HG02759 (cell line): Measurements from ENCODE around the gene SPON1.
"Not testable (repeated sequence)": the region's sequence is repeated elsewhere in the genome, so short reads cannot be mapped to it uniquely, and the experiment has no call there.

ENCODE experiments used
- ATAC-seq: cut with Tn5 transposase; IDR thresholded peaks from one replicate; pipeline ENCODE4 v1.9.1; 2021; ENCODE audit warnings: mild to moderate bottlenecking, moderate library complexity; ENCODE audit not compliant: unreplicated experiment

Gene SPON1

GRCh38 chr11:14075118-14076078 lies 112.9 kb downstream of the SPON1 start:
- ATAC-seq: no peak

DNA sequence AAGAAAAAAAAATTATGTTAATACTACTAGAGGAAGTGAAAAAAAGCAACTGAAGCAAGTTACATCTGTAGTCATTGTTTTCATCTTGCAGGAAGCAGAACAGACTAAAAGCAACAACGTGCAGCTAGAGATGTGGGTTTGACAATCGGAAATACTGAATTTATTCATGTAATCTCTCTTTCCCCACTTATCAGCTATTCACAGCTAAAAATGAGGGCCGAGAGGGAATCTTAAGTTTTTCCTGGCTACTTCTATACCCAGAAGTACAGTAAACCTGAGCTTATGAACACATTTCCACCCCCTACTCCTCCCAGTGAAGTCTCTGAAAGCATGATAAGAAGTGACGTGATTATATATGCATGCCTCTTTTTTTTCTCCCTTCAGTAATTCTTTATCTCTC lies 116.5 kb downstream of the SPON1 start:
- ATAC-seq: no peak

- ATAC-seq: no peak
Observed at GRCh38 chr11:14079797-14080196, 117.3 kb downstream of the SPON1 start.

DNA sequence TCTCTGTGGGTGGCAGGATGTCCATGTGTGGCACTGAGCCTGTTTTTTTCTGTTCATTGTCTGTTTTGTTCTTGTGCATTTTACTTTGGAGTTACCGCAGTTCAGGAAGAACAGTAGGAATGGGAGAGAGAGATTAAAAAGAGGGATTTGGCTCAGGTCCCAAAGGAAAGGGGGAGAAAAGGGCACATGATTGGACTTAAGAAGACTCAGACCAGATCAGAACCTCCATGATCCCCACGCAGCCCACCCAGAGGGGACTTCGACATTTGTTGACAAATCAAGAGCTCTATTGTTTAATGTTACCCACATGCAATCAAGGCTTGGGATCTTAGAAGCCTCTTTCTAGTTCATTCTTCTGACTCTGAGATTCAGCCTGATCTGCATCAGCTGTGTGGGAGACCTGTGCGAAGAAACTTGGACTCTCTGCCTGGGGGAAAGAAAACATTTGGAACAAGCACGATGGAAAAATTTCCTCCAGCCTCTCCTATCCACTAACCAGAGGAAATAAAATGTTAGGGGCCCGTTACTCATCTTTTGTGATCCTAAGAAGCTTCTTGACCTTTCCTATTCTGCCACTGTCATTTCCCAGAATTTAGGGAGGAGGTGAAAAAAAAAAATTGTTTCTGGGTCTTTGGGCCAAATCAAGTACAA lies 119.2 kb downstream of the SPON1 start:
- no peak for ATAC-seq

DNA sequence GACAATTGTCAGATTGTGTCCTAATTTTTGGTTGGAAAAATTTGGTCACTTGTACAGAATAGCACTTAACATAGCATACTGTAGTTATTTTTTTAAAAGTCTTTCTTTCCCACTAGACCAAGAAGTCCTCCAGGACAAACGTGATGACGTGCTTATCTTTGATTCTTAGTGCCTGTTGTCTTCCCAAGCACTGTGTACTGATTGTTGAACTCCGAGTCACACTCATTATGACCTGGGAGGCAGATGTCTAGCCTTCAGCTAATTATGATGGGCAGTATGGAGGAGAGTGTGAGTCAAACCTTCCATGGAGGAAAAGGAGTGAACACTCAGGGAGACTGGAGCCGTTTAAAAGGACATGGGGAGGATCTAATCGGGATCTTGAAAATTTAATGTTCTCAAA lies 119.8 kb downstream of the SPON1 start:
- ATAC-seq: no peak

GRCh38 chr11:14088861-14089260 lies 126.3 kb downstream of the SPON1 start:
- ATAC-seq: not testable (repeated sequence)

- no peak for ATAC-seq
Observed at GRCh38 chr11:14089690-14090462, 127.4 kb downstream of the SPON1 start.

DNA sequence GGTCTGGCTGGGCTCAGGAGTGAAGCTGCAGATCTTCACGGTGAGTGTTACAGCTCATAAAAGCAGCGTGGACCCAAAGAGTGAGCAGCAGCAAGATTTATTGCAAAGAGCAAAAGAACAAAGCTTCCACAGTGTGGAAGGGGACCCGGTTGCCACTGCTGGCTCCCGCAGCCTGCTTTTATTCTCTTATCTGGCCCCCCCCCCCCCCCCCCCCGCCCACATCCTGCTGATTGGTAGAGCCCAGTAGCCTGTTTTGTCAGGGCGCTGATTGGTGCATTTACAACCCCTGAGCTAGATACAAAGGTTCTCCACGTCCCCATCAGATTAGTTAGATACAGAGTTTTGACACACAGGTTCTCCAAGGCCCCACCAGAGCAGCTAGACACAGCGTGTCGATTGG lies 128.1 kb downstream of the SPON1 start:
- not testable (repeated sequence) for ATAC-seq

- ATAC-seq: no peak
Observed at GRCh38 chr11:14093065-14093464, 130.5 kb downstream of the SPON1 start.

- no peak for ATAC-seq
Observed at GRCh38 chr11:14094481-14095037, 132.0 kb downstream of the SPON1 start.

- no peak for ATAC-seq
Observed at GRCh38 chr11:14095882-14096281, 133.4 kb downstream of the SPON1 start.

GRCh38 chr11:14096606-14097005 lies 134.1 kb downstream of the SPON1 start:
- ATAC-seq: no peak

DNA sequence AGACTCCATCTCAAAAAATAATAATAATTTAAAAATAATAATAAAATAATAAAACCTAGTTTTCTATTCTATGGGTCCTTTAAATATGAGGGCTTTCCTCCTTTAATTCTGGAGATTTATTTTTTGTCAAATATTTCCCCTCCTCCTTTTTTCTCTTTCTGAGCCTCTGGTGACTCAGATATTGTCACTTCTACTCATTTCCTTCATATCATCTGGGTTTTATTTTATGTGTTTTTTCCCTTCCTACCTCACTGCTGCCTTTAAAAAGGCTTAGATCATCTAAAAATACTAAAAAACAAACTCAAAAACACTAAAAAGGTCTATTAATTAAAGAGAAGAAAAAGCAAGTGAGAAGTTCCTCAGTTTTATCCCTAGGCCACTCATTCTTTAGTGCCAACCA lies 138.9 kb downstream of the SPON1 start:
- no peak for ATAC-seq

- no peak for ATAC-seq
Observed at GRCh38 chr11:14102766-14103165, 140.2 kb downstream of the SPON1 start.

- ATAC-seq: no peak
Observed at GRCh38 chr11:14105446-14105845, 142.9 kb downstream of the SPON1 start.

DNA sequence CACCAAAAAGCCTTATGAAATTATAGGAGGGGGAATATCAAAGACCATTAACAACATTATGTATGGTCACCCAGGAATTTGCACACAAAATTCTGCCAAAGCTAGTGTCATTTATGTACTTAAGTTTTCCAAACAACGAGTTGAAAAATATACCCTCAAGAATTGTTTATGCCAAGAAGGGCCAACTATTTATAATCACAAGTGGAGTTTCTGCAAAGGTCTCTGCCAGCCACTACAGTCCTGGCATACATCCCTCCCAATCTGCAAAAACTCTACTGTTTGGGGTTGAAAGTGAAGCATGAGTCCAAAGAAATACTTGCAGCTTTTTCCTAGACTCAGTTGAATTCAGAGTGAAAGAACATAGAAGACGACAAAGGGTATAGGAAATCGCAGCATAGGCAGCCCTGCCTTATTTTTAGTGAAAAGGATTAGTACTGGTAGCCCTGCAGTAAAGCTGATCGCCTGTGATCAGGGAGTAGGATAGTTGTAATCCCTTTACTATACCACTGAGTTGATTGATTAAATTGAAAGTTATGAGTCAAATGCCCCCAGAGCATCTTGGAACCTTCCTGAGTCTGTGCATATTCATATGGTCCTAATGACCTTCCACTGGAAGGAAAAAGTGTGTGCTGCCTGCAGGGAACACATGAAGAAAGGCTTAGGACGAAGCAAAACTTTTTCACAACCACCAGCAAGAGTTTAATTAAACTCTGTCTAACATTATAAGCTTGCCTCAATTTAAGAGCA lies 144.0 kb downstream of the SPON1 start:
- ATAC-seq: no peak

GRCh38 chr11:14107050-14107430 lies 144.5 kb downstream of the SPON1 start:
- no peak for ATAC-seq

DNA sequence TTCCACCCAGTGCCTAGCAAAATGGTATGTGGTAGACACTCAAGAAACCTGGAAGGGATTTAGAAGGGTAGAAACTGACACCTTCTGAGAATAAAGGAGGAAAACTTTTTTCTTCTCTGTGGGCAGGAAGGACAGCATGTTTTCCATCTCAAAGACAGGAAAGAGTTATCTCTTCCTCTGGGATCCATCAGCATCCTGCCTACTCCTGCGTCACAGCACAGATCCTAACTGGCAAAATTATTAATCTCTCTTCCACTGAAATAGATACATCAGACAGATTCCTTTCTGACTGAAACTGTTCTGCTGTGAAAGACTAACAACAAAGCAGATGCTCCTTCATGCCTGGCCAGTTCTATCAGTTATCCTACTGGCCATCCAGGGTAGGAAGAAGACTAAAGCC lies 147.2 kb downstream of the SPON1 start:
- no peak for ATAC-seq

GRCh38 chr11:14110629-14111028 lies 148.1 kb downstream of the SPON1 start:
- ATAC-seq: no peak

GRCh38 chr11:14111496-14111895 lies 149.0 kb downstream of the SPON1 start:
- ATAC-seq: no peak
